Activated CD4-positive, alpha-beta memory T cell treated with anti-CD3 and anti-CD28 coated beads for 36 hours (primary cell): ENCODE results near the gene SLC26A6. TPM values are rescaled to one million over a fixed set of nuclear protein-coding genes. Genes with fewer than 3 reads are reported as not detected.

Experiments
- CTCF ChIA-PET: fragments of 350-600 bp; sonication (Branson Sonifier 250); formaldehyde crosslinking; loops from one replicate; lab custom pipeline; 2021; ENCODE audit warnings: antibody characterized with exemption, inconsistent platforms; lab: Charles Lee
- POLR2A ChIA-PET: fragments of 350-600 bp; sonication (Branson Sonifier 250); formaldehyde crosslinking; loops from one replicate; lab custom pipeline; 2021; ENCODE audit warnings: antibody characterized with exemption; lab: Charles Lee
- DNase-seq: peaks from one replicate; pipeline ENCODE4 v3.0.0-alpha.2; 2020
- H3K27ac Mint-ChIP-seq: one replicate; pipeline ENCODE4 v1.8.0; 2021; ENCODE audit warnings: mixed read lengths
- H3K27me3 Mint-ChIP-seq: one replicate; pipeline ENCODE4 v1.8.0; 2021; ENCODE audit warnings: mixed read lengths
- H3K36me3 Mint-ChIP-seq: one replicate; pipeline ENCODE4 v1.8.0; 2021; ENCODE audit warnings: mixed read lengths
- H3K4me1 Mint-ChIP-seq: one replicate; pipeline ENCODE4 v1.8.0; 2021; ENCODE audit warnings: low read depth, mixed read lengths
- H3K4me3 Mint-ChIP-seq: one replicate; pipeline ENCODE4 v1.8.0; 2021; ENCODE audit warnings: mild to moderate bottlenecking, mixed read lengths
- H3K9me3 Mint-ChIP-seq: one replicate; pipeline ENCODE4 v1.8.0; 2021; ENCODE audit warnings: mixed read lengths
- intact Hi-C: fragments of 100-400 bp; cut with micrococcal nuclease; formaldehyde crosslinking; loops from one replicate; pipeline ENCODE4 v1.15.1; 2023
- total RNA-seq, 2 experiments: library from RNA; stranded (reverse); gene quantifications; one replicate each; pipeline ENCODE4 v1.2.3, GENCODE V29; 2021

SLC26A6 gene
- total RNA-seq, 2 experiments from 2014 or later: 47.7 to 52.4 TPM

- H3K4me3 Mint-ChIP-seq: no peak overlapping the region
- ChIA-PET CTCF (interaction anchor here (1.3 kb wide), 1 partner anchor 40 kb away, joined by 3 read pairs; the partner anchor contains the start of gene SLC26A6), POLR2A (no interaction called here)
- intact Hi-C loops: no loop called here
- H3K9me3 Mint-ChIP-seq: no peaks in the 10 kb centered on the region
- H3K36me3 Mint-ChIP-seq: peaks cover 15% of the 10 kb centered on the region
- H3K4me1 Mint-ChIP-seq: peaks cover 5% of the 10 kb centered on the region
- H3K27me3 Mint-ChIP-seq: peaks cover 20% of the 10 kb centered on the region
- H3K27ac Mint-ChIP-seq: no peak overlapping the region
- no peak for DNase-seq
Measured at GRCh38 chr3:48596157-48596556, 39.1 kb downstream of the SLC26A6 start.

DNA sequence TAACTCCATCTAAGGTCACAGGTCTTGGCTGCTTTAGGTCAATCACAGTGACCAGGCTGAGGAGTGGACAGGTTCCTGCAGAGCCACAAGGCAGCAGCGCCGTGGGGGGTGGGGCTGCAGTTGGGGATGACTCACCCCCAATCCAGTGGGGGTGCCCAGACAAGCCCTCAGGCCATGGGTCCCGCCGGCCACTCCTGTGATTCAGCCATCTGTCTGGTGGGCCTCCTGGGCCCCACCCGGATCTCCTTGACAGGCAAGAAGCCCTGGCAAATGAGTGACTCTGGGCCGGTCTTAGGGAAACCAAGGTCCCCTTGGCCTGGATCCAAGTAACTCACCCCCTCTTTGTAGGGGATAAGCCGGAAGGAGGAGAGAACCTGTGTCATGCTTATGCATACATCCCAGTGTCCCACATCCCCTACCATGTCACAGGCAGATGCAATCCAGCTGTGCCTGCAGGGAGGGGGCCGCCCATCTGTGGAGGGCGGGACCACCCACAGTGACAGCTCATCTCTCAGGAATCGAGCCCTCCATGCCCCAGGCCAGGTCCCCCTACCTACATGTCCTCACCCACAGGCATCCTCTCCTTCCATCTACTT lies 39.6 kb downstream of the SLC26A6 start:
- intact Hi-C loops: no loop called here
- Mint-ChIP-seq H3K9me3 (no peaks in the 10 kb centered on the region), H3K27me3 (peaks cover 24% of the 10 kb centered on the region), H3K27ac (no peak overlapping the region), H3K36me3 (peaks cover 12% of the 10 kb centered on the region), H3K4me3 (no peak overlapping the region), H3K4me1 (peaks cover 5% of the 10 kb centered on the region)
- DNase-seq: no peak
- CTCF ChIA-PET: no interaction called here
- POLR2A ChIA-PET: no interaction called here

GRCh38 chr3:48595075-48595525 lies 40.2 kb downstream of the SLC26A6 start, which contains the start of gene COL7A1:
Gene COL7A1, minus strand, starts transcription at chr3:48595329. Its CDS starts 170 bp downstream, at chr3:48595159.
- intact Hi-C loops: no loop called here
- DNase-seq: no peak
- Mint-ChIP-seq H3K4me3 (no peak within 1 kb of the TSS), H3K9me3 (no peaks in the 10 kb centered on the region), H3K27ac (no peak within 1 kb of the TSS), H3K27me3 (peaks cover 24% of the 10 kb centered on the region), H3K4me1 (peaks cover 5% of the 10 kb centered on the region), H3K36me3 (peaks cover 6% of the 10 kb centered on the region)
- ChIA-PET CTCF (no interaction called here), POLR2A (no interaction called here)

DNA sequence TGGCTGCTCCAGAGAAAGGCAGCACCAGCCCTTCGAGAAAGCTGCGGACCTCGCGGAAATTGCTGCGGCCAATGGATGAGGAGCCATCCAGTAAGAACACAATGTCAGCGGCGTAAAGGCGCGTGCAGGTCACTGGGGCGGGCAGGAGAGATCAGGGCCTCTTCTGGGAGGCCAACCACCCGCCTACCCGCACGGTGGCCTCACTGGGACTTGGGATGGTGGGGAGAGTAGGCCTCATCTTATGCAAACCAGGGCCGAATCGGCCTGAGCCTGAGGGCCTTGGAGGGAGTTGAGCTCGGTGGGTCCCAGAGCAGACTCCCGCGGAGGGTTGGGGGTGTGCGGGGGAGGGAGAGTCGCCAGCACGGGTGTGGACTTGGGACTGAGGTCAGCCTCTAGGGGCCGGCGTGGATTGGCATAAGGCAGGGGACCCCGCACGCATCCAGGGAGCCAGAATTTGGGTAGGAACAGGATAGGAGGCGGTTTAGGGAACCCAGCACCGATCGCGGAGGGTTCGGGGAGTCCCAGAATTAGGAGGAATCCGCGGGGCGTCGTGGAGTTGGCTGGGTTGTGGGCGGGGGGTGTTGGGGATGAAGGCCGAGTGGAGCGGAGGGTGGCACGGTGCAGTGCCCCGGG lies 40.7 kb downstream of the SLC26A6 start:
- DNase-seq: no peak
- H3K27ac Mint-ChIP-seq: no peak overlapping the region
- ChIA-PET POLR2A (no interaction called here), CTCF (no interaction called here)
- H3K9me3 Mint-ChIP-seq: no peaks in the 10 kb centered on the region
- intact Hi-C loops: no loop called here
- H3K36me3 Mint-ChIP-seq: peaks cover 5% of the 10 kb centered on the region
- no peak overlapping the region for H3K4me3 Mint-ChIP-seq
- H3K27me3 Mint-ChIP-seq: peaks cover 29% of the 10 kb centered on the region
- peaks cover 5% of the 10 kb centered on the region for H3K4me1 Mint-ChIP-seq

- Mint-ChIP-seq H3K4me1 (peaks cover 5% of the 10 kb centered on the region), H3K4me3 (no peak overlapping the region), H3K9me3 (no peaks in the 10 kb centered on the region), H3K27me3 (peaks cover 36% of the 10 kb centered on the region), H3K27ac (no peak overlapping the region), H3K36me3 (no peaks in the 10 kb centered on the region)
- intact Hi-C loops: no loop called here
- ChIA-PET CTCF (no interaction called here), POLR2A (no interaction called here)
- no peak for DNase-seq
Measured at GRCh38 chr3:48593337-48593736, 41.9 kb downstream of the SLC26A6 start.

GRCh38 chr3:48592519-48593087 lies 42.7 kb downstream of the SLC26A6 start:
- no peaks in the 10 kb centered on the region for H3K9me3 Mint-ChIP-seq
- CTCF ChIA-PET: no interaction called here
- no peak overlapping the region for H3K4me3 Mint-ChIP-seq
- H3K4me1 Mint-ChIP-seq: peaks cover 5% of the 10 kb centered on the region
- H3K27ac Mint-ChIP-seq: no peak overlapping the region
- peaks cover 36% of the 10 kb centered on the region for H3K27me3 Mint-ChIP-seq
- no peak for DNase-seq
- POLR2A ChIA-PET: no interaction called here
- intact Hi-C loops: no loop called here
- H3K36me3 Mint-ChIP-seq: no peaks in the 10 kb centered on the region

- peaks cover 36% of the 10 kb centered on the region for H3K27me3 Mint-ChIP-seq
- no peaks in the 10 kb centered on the region for H3K36me3 Mint-ChIP-seq
- H3K9me3 Mint-ChIP-seq: no peaks in the 10 kb centered on the region
- DNase-seq: no peak
- intact Hi-C loops: no loop called here
- no peak overlapping the region for H3K4me3 Mint-ChIP-seq
- H3K27ac Mint-ChIP-seq: no peak overlapping the region
- peaks cover 5% of the 10 kb centered on the region for H3K4me1 Mint-ChIP-seq
- CTCF ChIA-PET: no interaction called here
- POLR2A ChIA-PET: no interaction called here
Measured at GRCh38 chr3:48591886-48592518, 43.3 kb downstream of the SLC26A6 start.

- Mint-ChIP-seq H3K4me1 (peaks cover 5% of the 10 kb centered on the region), H3K9me3 (no peaks in the 10 kb centered on the region), H3K4me3 (no peak overlapping the region), H3K27ac (no peak overlapping the region), H3K36me3 (no peaks in the 10 kb centered on the region), H3K27me3 (peaks cover 38% of the 10 kb centered on the region)
- intact Hi-C loops: no loop called here
- no peak for DNase-seq
- ChIA-PET POLR2A (no interaction called here), CTCF (no interaction called here)
Measured at GRCh38 chr3:48591436-48591835, 43.8 kb downstream of the SLC26A6 start.

DNA sequence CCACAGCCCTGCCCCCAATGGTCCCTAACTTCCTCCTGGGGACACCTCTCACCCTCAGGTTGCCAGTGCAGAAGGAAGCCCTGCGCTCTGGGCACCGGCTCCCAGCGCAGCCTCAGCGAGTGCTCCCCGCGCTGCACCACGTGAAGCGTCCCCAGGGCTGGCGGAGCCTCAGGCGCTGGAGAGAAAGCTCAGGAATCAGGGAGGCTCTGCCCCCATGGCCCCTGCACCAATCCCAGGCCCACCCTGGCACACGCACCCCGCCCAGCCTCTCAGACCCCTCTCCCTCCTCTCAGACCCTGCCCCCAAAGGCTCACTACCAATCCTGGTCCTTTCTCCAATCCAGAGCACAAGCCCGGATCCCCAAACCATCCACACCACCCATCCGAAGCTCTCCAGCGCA lies 47.0 kb downstream of the SLC26A6 start:
- intact Hi-C loops: no loop called here
- Mint-ChIP-seq H3K27ac (no peak overlapping the region), H3K27me3 (peaks cover 28% of the 10 kb centered on the region), H3K36me3 (no peaks in the 10 kb centered on the region), H3K9me3 (no peaks in the 10 kb centered on the region), H3K4me3 (no peak overlapping the region), H3K4me1 (no peaks in the 10 kb centered on the region)
- POLR2A ChIA-PET: no interaction called here
- no peak for DNase-seq
- CTCF ChIA-PET: interaction anchor here (1.1 kb wide), 1 partner anchor 39 kb away, joined by 3 read pairs; no protein-coding TSS in a partner anchor

DNA sequence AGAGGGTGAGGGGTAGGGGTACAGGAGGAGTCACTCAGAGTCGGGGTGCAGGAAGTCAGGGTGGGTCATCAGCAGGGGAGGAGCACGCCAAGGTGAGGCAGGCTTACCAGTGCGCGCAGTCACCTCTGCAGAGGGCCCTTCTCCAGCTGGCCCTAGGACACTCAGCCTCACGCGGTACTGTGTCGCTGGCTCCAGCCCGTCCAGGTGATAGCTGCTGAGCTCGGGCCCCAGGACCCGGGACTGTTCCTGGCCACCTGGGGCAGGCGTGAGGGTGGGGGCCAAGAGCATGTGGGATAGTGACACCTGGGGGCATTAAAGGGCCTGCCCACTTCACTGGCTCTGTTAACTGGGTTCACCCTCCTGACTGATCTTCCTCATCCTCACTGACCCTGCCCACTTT lies 47.6 kb downstream of the SLC26A6 start:
- DNase-seq: no peak
- Mint-ChIP-seq H3K27ac (no peak overlapping the region), H3K4me3 (no peak overlapping the region), H3K27me3 (peaks cover 22% of the 10 kb centered on the region), H3K4me1 (no peaks in the 10 kb centered on the region), H3K36me3 (no peaks in the 10 kb centered on the region), H3K9me3 (no peaks in the 10 kb centered on the region)
- CTCF ChIA-PET: no interaction called here
- intact Hi-C loops: no loop called here
- POLR2A ChIA-PET: no interaction called here

DNA sequence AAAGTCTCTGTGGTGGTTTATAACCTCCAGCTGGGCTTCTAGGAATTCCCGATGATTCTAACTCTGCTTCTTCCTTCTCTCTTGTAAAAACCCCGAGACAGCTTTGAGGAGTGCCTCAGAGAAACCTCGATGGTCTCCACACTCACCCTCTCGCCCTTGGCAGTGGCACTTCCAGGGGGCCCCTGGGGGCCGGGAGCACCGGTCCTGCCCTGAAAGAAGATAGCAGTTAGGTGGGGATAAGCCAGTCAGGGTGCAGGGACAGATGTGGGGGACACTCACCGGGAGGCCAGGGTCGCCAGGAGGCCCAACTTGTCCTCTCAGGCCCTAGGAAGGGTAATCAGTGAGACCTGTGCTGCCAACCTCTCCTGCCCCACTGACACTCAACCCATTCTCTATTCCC lies 49.9 kb downstream of the SLC26A6 start:
- intact Hi-C loops: no loop called here
- DNase-seq: no peak
- H3K36me3 Mint-ChIP-seq: no peaks in the 10 kb centered on the region
- H3K27ac Mint-ChIP-seq: no peak overlapping the region
- ChIA-PET CTCF (no interaction called here), POLR2A (no interaction called here)
- no peaks in the 10 kb centered on the region for H3K4me1 Mint-ChIP-seq
- no peaks in the 10 kb centered on the region for H3K9me3 Mint-ChIP-seq
- H3K27me3 Mint-ChIP-seq: peaks cover 14% of the 10 kb centered on the region
- H3K4me3 Mint-ChIP-seq: no peak overlapping the region

- POLR2A ChIA-PET: no interaction called here
Measured at GRCh38 chr3:48584836-48585235, 50.4 kb downstream of the SLC26A6 start.

More at GRCh38 chr3:48584836-48585235, 50.4 kb downstream of the SLC26A6 start:
- no peak for DNase-seq
- H3K36me3 Mint-ChIP-seq: no peaks in the 10 kb centered on the region
- intact Hi-C loops: no loop called here
- no peaks in the 10 kb centered on the region for H3K4me1 Mint-ChIP-seq
- no peak overlapping the region for H3K4me3 Mint-ChIP-seq
- no peak overlapping the region for H3K27ac Mint-ChIP-seq
- H3K27me3 Mint-ChIP-seq: peaks cover 13% of the 10 kb centered on the region
- CTCF ChIA-PET: no interaction called here
- no peaks in the 10 kb centered on the region for H3K9me3 Mint-ChIP-seq
